Kidney epithelial cell (primary cell): ENCODE measurements around the gene OR5AK2. TPM values are rescaled to one million over a fixed set of nuclear protein-coding genes. Genes with fewer than 3 reads are reported as not detected.
"Not testable (repeated sequence)": the region's sequence is repeated elsewhere in the genome, so short reads cannot be mapped to it uniquely, and the experiment has no call there.

ENCODE experiments used
- DNase-seq: peaks from one replicate; pipeline ENCODE4 v3.0.0-alpha.2; 2010; ENCODE audit warnings: low read depth
- H3K27me3 ChIP-seq: 2 replicates; pipeline ENCODE4 v1.6.0; 2011; ENCODE audit warnings: low read length; ENCODE audit not compliant: control insufficient read depth, insufficient read depth
- H3K36me3 ChIP-seq: 2 replicates; pipeline ENCODE4 v1.5.1; 2011; ENCODE audit warnings: low read length; ENCODE audit not compliant: control insufficient read depth, insufficient read depth
- H3K4me3 ChIP-seq: 2 replicates; pipeline ENCODE4 v1.5.1; 2011; ENCODE audit warnings: low read depth, mild to moderate bottlenecking, control low read depth, low read length
- total RNA-seq: library from RNA; depleted of rRNA; stranded (reverse); fragments of >200 nt; gene quantifications from 2 replicates; pipeline ENCODE4 v1.2.3, GENCODE V29; 2015
- TF ChIP-seq, protein P1 (sequence below): IDR thresholded peaks from 2 replicates; pipeline ENCODE4 v1.5.1; 2011; ENCODE audit warnings: mild to moderate bottlenecking, moderate library complexity, low read length, control low read depth, inconsistent platforms; ENCODE audit not compliant: insufficient read depth, poor library complexity, severe bottlenecking

OR5AK2 gene, protein sequence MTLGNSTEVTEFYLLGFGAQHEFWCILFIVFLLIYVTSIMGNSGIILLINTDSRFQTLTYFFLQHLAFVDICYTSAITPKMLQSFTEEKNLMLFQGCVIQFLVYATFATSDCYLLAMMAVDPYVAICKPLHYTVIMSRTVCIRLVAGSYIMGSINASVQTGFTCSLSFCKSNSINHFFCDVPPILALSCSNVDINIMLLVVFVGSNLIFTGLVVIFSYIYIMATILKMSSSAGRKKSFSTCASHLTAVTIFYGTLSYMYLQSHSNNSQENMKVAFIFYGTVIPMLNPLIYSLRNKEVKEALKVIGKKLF
- total RNA-seq: not detected in 2 replicates

DNA sequence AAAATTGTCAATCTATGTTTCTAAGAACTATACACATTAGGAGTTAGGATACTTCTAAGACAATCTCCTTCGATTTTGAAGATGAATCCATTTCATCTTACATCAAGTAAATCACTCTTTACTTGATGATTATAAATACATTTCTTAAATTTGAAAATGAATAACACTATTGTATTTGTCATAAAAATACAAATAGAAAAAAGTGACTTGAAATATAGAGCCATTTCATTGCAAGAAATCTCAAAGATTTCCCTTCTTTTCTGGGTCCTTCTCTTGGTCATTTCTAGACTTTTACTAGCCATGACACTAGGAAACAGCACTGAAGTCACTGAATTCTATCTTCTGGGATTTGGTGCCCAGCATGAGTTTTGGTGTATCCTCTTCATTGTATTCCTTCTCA lies at the start of gene OR5AK2:
OR5AK2 (plus strand) TSS at position 301 of the 400 bp plus-strand sequence; CDS start at position 301, 0 bp downstream.
- Histone ChIP-seq H3K36me3 (no peaks in the 10 kb centered on the region), H3K27me3 (no peaks in the 10 kb centered on the region), H3K4me3 (no peak within 1 kb of the TSS)
- TF ChIP-seq, protein P1, sequence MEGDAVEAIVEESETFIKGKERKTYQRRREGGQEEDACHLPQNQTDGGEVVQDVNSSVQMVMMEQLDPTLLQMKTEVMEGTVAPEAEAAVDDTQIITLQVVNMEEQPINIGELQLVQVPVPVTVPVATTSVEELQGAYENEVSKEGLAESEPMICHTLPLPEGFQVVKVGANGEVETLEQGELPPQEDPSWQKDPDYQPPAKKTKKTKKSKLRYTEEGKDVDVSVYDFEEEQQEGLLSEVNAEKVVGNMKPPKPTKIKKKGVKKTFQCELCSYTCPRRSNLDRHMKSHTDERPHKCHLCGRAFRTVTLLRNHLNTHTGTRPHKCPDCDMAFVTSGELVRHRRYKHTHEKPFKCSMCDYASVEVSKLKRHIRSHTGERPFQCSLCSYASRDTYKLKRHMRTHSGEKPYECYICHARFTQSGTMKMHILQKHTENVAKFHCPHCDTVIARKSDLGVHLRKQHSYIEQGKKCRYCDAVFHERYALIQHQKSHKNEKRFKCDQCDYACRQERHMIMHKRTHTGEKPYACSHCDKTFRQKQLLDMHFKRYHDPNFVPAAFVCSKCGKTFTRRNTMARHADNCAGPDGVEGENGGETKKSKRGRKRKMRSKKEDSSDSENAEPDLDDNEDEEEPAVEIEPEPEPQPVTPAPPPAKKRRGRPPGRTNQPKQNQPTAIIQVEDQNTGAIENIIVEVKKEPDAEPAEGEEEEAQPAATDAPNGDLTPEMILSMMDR: no peak
- no peak for DNase-seq

DNA sequence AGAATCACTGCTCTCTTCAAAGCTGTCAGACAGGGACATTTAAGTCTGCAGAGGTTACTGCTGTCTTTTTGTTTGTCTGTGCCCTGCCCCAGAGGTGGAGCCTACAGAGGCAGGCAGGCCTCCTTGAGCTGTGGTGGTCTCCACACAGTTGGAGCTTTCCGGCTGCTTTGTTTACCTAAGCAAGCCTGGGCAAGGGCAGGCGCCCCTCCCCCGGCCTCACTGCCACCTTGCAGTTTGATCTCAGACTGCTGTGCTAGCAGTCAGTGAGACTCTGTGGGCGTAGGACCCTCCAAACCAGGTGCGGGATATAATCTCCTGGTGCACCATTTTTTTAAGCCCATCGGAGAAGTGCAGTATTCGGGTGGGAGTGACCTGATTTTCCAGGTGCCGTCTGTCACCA lies 43.2 kb upstream of the OR5AK2 start:
- H3K4me3 ChIP-seq, H3K36me3 ChIP-seq, H3K27me3 ChIP-seq, DNase-seq: not testable (repeated sequence)

DNA sequence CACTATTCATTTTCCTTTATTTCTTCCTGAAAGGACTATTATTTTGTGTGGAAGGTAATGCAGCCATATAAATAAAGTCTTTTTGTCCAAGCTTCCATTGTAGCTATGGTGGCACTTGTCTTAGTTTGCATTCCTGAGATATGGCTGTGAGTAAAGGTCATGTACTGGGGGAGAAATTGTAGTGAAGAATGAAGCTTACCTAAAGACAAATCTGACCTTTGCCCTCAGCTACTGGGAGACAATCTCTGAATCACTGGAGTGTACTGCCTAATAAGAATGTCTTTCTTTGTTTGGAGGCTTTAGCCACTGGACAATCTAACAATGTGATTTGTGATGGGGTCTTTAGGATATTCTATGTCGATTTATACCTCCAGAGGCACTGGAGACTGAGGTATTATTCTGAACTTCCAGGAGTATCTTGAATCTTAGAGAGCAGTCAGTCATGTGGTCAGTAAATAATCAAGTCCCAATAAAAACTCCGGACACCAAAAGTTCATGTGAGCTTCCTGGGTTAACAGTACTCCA lies 39.7 kb upstream of the OR5AK2 start:
- TF ChIP-seq, protein P1: no peak
- Histone ChIP-seq H3K27me3 (no peaks in the 10 kb centered on the region), H3K4me3 (no peak overlapping the region), H3K36me3 (no peaks in the 10 kb centered on the region)
- no peak for DNase-seq

DNA sequence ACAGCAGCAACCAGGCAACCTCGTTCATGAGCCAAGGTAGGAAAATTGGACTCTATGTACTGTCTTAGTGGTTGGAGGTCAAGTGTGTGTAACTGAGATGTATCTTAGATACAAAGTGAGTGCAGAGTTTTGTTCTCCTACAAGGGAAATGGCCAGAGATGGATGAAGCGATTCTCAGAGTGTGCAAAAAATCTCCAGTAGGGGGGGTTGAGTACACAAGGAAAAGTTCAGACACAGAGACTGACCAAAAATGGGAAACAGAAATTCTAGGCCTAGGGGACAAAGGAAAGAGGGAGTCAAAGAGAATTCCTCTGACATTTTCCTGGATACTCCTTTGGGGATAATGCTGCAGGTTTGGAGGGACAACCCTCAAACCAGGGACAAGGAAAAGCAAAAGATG lies 38.2 kb upstream of the OR5AK2 start:
- no peaks in the 10 kb centered on the region for H3K36me3 ChIP-seq
- no peaks in the 10 kb centered on the region for H3K27me3 ChIP-seq
- no peak overlapping the region for H3K4me3 ChIP-seq
- TF ChIP-seq, protein P1: no peak
- no peak for DNase-seq

- H3K4me3 ChIP-seq, H3K36me3 ChIP-seq, H3K27me3 ChIP-seq, DNase-seq: not testable (repeated sequence)
Measured at GRCh38 chr11:56953907-56954306, 34.8 kb upstream of the OR5AK2 start.

GRCh38 chr11:56961609-56962008 lies 27.1 kb upstream of the OR5AK2 start:
- no peaks in the 10 kb centered on the region for H3K36me3 ChIP-seq
- H3K27me3 ChIP-seq: no peaks in the 10 kb centered on the region
- TF ChIP-seq, protein P1: no peak
- no peak overlapping the region for H3K4me3 ChIP-seq
- no peak for DNase-seq

DNA sequence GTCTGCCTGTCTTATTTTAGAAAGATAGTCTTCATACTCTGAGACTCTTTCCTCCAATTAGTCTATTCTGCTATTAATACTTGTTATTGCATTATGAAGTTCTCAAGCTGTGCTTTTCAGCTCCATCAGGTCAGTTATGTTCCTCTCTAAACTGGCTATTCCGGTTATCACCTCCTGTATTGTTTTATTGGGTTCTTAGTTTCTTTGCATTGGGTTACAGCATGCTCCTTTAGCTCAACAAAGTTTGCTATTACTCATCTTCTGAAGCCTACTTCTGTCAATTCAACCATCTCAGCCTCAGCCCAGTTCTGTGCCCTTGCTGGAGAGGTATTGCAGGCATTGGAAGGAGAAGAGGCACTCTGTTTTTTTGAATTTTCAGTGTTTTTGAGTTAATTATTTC lies 21.0 kb upstream of the OR5AK2 start:
- no peak for DNase-seq
- Histone ChIP-seq H3K36me3 (no peaks in the 10 kb centered on the region), H3K4me3 (no peak overlapping the region), H3K27me3 (no peaks in the 10 kb centered on the region)
- TF ChIP-seq, protein P1: no peak
